ENCODE results near the gene NOS3.

NOS3 gene

GRCh38 chr7:151059367-151060112 is 68.7 kb downstream of the NOS3 start, which contains the start of gene SLC4A2:
TSS of gene SLC4A2 (plus strand) at chr7:151059589. CDS start at chr7:151061988, 2,399 bp downstream.
- DNase-seq, result peak; percentile 13 to 95 (median 85)

- no peak for DNase-seq
Observed at GRCh38 chr7:151060113-151060415, 69.2 kb downstream of the NOS3 start.

GRCh38 chr7:151060416-151061212 is 69.8 kb downstream of the NOS3 start:
- peak in 9 of 14 donors; percentile 6 to 63 (median 49) for DNase-seq

- DNase-seq, result no peak
Observed at GRCh38 chr7:151061213-151062110, 70.6 kb downstream of the NOS3 start.

- DNase-seq, result no peak
Observed at GRCh38 chr7:151062111-151062398, 71.2 kb downstream of the NOS3 start.

GRCh38 chr7:151062399-151063211 is 71.8 kb downstream of the NOS3 start:
- no peak for DNase-seq

GRCh38 chr7:151063212-151063561 is 72.4 kb downstream of the NOS3 start:
- no peak for DNase-seq
